PC-9 (cell line): Measurements from ENCODE around the gene PDE4D.

Source experiments
- EZH2 ChIP-seq: fragments of 200-600 bp; sonication (generic); IDR thresholded peaks from 2 replicates; pipeline ENCODE4 v1.8.0; 2017; ENCODE audit warnings: antibody characterized with exemption, low read depth
- TF ChIP-seq, protein P1 (sequence below): fragments of 200-600 bp; sonication (generic); conservative IDR thresholded peaks from 2 replicates; pipeline ENCODE4 v1.6.1; 2017; ENCODE audit warnings: mixed run types, antibody characterized with exemption, mild to moderate bottlenecking, moderate library complexity

DNA sequence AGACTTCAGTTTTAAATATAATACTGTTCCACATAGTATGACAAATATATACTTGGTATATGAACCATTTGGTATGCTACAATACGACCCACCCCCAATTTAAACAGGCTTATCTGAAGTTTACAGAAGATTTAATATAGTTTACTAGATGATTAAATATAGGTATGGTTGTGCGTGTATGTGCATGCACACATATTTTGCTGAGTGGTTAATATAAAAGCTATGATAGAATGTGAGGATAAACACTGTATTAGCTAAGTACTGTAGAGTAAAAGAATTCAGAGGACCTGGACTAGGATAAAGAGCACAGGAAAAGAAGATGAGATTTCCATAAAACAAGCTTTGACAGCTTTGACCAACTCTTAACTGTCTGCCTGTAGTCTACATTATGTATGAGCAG, 356.7 kb downstream of the PDE4D start:
- TF ChIP-seq, protein P1, sequence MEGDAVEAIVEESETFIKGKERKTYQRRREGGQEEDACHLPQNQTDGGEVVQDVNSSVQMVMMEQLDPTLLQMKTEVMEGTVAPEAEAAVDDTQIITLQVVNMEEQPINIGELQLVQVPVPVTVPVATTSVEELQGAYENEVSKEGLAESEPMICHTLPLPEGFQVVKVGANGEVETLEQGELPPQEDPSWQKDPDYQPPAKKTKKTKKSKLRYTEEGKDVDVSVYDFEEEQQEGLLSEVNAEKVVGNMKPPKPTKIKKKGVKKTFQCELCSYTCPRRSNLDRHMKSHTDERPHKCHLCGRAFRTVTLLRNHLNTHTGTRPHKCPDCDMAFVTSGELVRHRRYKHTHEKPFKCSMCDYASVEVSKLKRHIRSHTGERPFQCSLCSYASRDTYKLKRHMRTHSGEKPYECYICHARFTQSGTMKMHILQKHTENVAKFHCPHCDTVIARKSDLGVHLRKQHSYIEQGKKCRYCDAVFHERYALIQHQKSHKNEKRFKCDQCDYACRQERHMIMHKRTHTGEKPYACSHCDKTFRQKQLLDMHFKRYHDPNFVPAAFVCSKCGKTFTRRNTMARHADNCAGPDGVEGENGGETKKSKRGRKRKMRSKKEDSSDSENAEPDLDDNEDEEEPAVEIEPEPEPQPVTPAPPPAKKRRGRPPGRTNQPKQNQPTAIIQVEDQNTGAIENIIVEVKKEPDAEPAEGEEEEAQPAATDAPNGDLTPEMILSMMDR, result no peak
- no peak for TF ChIP-seq EZH2
